HEK293T (cell line): ENCODE data around the gene CASQ2.

Experiments
- CTCF ChIA-PET: fragments of 350-600 bp; formaldehyde crosslinking; extraction: SDS; loops from one replicate; lab custom pipeline; 2021; ENCODE audit warnings: antibody characterized with exemption, inconsistent platforms; lab: Yijun Ruan, JAX
- POLR2A ChIA-PET: fragments of 350-600 bp; formaldehyde crosslinking; extraction: SDS; loops from one replicate; lab custom pipeline; 2020; ENCODE audit warnings: antibody characterized with exemption, inconsistent platforms; lab: Yijun Ruan, JAX
- DNase-seq: peaks from one replicate; pipeline ENCODE4 v3.0.0; 2012; ENCODE audit warnings: mixed read lengths; ENCODE audit errors: extremely low spot score
- ARNT ChIP-seq: fragments of 450-650 bp; IDR thresholded peaks from 2 replicates; pipeline ENCODE4 v1.6.1; 2017; ENCODE audit warnings: mild to moderate bottlenecking
- BHLHE40 ChIP-seq: fragments of 450-650 bp; IDR thresholded peaks from 2 replicates; pipeline ENCODE4 v1.6.1; 2016; ENCODE audit warnings: mild to moderate bottlenecking, moderate library complexity, borderline replicate concordance
- CTBP1 ChIP-seq: fragments of 450-650 bp; IDR thresholded peaks from 2 replicates; pipeline ENCODE4 v1.6.1; 2016; ENCODE audit warnings: borderline replicate concordance
- ELF4 ChIP-seq: fragments of 450-650 bp; IDR thresholded peaks from 2 replicates; pipeline ENCODE4 v1.6.1; 2017; ENCODE audit warnings: antibody characterized with exemption
- FOXA1 ChIP-seq: fragments of 450-650 bp; IDR thresholded peaks from 2 replicates; pipeline ENCODE4 v1.6.1; 2016; ENCODE audit warnings: mild to moderate bottlenecking
- FOXK2 ChIP-seq: fragments of 450-650 bp; IDR thresholded peaks from 2 replicates; pipeline ENCODE4 v1.6.1; 2016; ENCODE audit warnings: mild to moderate bottlenecking
- FOXM1 ChIP-seq: fragments of 450-650 bp; IDR thresholded peaks from 2 replicates; pipeline ENCODE4 v1.6.1; 2017; ENCODE audit warnings: mild to moderate bottlenecking, borderline replicate concordance
- HDGF ChIP-seq: fragments of 450-650 bp; IDR thresholded peaks from 2 replicates; pipeline ENCODE4 v1.6.1; 2017; ENCODE audit warnings: antibody characterized with exemption, borderline replicate concordance
- L3MBTL2 ChIP-seq: fragments of 450-650 bp; conservative IDR thresholded peaks from 2 replicates; pipeline ENCODE4 v1.6.1; 2016; ENCODE audit warnings: mild to moderate bottlenecking
- LEF1 ChIP-seq: fragments of 450-650 bp; IDR thresholded peaks from 2 replicates; pipeline ENCODE4 v1.6.1; 2017; ENCODE audit warnings: mild to moderate bottlenecking, borderline replicate concordance
- NFRKB ChIP-seq: fragments of 450-650 bp; IDR thresholded peaks from 2 replicates; pipeline ENCODE4 v1.6.1; 2016; ENCODE audit warnings: mild to moderate bottlenecking, moderate library complexity
- SP1 ChIP-seq: fragments of 450-650 bp; IDR thresholded peaks from 2 replicates; pipeline ENCODE4 v1.6.1; 2017
- SUZ12 ChIP-seq: fragments of 450-650 bp; IDR thresholded peaks from 2 replicates; pipeline ENCODE4 v1.6.1; 2016; ENCODE audit warnings: mild to moderate bottlenecking
- TARDBP ChIP-seq: fragments of 450-650 bp; IDR thresholded peaks from 2 replicates; pipeline ENCODE4 v1.6.1; 2016
- ZNF384 ChIP-seq: fragments of 450-650 bp; IDR thresholded peaks from 2 replicates; pipeline ENCODE4 v1.6.1; 2016
- TF ChIP-seq, protein P1 (sequence below): fragments of 450-650 bp; IDR thresholded peaks from 2 replicates; pipeline ENCODE4 v1.6.1; 2016

The CASQ2 gene

DNA sequence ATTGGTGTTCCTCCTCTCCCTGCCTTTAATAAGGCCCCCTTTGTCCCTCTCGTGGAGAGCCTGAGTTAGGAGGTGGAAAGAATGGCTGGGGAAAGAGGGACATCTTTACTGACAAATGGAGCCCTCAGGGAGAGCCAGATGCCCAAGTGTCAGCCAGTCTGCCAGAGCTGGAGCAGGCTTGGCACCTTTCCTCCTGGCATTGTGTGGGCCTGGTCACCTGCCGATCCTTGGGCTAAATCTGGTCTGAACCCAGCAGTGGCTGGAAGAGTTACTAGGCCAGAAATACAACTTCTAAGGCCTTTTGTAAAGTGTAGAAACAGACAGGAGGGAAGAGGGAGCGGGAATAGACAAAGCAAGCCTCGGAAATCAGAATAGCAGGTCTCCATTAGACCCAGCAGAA is 101.8 kb downstream of the CASQ2 start:
- no peak for DNase-seq
- ChIA-PET CTCF (no interaction called here), POLR2A (no interaction called here)
- TF ChIP-seq ARNT (no peak), LEF1 (no peak), ZNF384 (no peak), HDGF (no peak), SP1 (no peak), CTBP1 (no peak), NFRKB (no peak), TARDBP (no peak), BHLHE40 (no peak), L3MBTL2 (no peak), FOXK2 (no peak), FOXA1 (no peak), ELF4 (no peak), SUZ12 (no peak), FOXM1 (no peak)
- TF ChIP-seq, protein P1, sequence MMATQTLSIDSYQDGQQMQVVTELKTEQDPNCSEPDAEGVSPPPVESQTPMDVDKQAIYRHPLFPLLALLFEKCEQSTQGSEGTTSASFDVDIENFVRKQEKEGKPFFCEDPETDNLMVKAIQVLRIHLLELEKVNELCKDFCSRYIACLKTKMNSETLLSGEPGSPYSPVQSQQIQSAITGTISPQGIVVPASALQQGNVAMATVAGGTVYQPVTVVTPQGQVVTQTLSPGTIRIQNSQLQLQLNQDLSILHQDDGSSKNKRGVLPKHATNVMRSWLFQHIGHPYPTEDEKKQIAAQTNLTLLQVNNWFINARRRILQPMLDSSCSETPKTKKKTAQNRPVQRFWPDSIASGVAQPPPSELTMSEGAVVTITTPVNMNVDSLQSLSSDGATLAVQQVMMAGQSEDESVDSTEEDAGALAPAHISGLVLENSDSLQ: no peak

DNA sequence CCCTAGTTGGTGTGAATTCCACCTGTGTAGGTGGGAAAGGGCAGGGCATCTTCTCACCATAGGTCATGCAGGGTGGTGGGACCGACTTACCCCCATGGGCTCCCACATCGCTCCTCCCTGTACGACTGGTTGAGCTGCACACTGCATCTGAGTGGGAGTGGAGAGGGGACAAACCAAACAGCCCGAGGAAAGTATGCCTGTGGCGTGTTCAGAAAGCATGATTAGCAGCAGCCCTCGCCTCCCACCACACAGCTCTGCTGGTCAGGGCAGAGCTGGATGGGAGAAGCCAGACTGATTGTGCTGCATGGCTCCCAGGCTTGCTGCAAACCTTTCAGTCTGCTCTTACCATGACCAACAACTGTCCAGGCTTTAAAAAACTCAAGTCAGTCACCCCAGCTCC is 102.3 kb downstream of the CASQ2 start:
- POLR2A ChIA-PET: no interaction called here
- no peak for TF ChIP-seq LEF1
- DNase-seq: no peak
- CTCF ChIA-PET: no interaction called here

DNA sequence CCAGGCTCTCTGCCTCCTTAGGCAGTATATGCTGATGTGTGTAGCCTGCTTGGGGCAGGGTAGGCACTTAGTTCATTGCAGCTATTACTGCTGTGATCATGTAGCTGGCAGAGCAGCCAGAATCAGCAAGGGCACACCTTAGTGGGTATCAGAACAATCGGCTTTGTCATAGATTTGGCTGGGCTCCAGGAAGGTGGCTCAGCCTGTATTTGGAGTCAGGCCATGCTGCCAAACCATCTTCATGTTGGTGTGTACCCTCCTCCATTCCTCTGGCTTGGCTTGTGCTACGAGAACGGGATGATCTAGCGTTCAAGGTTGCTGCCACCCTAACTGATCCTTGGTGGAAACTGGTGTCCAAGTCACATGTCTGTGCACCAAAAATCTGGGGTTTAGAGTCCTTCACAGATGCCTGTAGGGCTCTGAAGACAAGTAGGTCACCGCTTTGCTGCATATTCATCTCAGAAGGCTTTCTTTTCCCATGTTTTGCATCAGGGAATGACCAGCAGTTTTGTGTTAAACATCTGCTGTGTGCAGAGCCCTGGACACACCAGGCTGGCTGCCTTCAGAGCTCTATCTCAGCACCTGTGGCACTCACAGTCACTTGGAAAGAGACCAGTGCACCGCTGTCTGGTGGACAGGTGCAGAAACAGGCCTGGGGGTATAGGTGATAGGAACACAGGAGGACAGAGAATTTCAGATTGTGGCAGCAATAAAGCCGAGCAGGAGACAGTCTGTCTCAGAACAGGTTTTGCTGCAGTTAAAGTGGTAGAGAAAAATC is 103.0 kb downstream of the CASQ2 start:
- no peak for DNase-seq
- POLR2A ChIA-PET: no interaction called here
- no peak for TF ChIP-seq TARDBP
- TF ChIP-seq, protein P1: no peak
- TF ChIP-seq LEF1: no peak
- no peak for TF ChIP-seq HDGF
- TF ChIP-seq FOXA1: no peak
- no peak for TF ChIP-seq FOXK2
- no peak for TF ChIP-seq ZNF384
- no peak for TF ChIP-seq BHLHE40
- TF ChIP-seq SUZ12: no peak
- no peak for TF ChIP-seq SP1
- no peak for TF ChIP-seq CTBP1
- no peak for TF ChIP-seq ELF4
- TF ChIP-seq NFRKB: no peak
- no peak for TF ChIP-seq ARNT
- TF ChIP-seq FOXM1: no peak
- TF ChIP-seq L3MBTL2: no peak
- CTCF ChIA-PET: interaction anchor here (0.6 kb wide), 1 partner anchor 41 kb away, joined by 3 read pairs; no protein-coding TSS in a partner anchor

DNA sequence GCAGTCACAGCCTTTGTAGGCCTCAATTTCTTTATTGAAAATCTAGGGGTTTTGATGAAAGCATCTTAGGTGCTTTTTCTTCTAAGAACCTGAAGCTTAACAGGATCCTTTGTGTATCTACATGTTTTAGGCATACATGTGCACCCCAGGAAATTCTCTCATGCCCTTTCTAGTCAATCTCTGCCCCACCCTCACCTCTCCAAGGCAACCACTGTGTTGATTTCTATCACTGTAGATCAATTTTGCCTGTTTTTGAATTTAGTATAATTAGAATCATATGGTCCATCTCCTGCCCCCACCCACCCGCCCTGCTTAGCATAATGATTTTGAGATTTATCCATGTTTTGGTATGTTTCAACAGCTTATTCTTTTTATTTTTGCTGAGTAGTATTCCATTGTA is 107.4 kb downstream of the CASQ2 start:
- ChIA-PET POLR2A (no interaction called here), CTCF (interaction anchor here (0.9 kb wide), 1 partner anchor 46 kb away, joined by 4 read pairs; no protein-coding TSS in a partner anchor)
- DNase-seq: no peak
- TF ChIP-seq FOXM1 (no peak), L3MBTL2 (no peak), TARDBP (no peak), ARNT (no peak), NFRKB (no peak), BHLHE40 (no peak)
- TF ChIP-seq, protein P1: no peak

DNA sequence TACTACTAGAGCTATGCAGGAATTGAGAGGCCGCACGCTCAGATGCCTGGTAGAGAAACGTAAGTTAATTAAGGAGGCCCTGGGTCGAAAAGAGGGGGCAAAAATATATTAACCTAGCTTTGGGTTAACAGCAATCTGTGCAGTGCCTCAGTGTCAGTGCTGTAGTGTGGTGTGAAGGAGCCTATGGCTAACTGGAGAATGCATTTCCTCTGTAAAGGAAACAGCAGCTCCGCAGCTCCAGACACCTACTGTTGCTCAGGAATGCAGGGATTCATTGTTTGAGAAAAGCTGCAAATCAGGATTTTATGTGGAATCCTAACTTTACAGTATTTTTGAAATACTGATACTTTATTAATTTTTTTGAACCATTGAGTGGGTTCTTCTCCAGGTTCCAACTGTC is 108.4 kb downstream of the CASQ2 start:
- ChIA-PET POLR2A (no interaction called here), CTCF (interaction anchor here (0.9 kb wide), 1 partner anchor 47 kb away, joined by 4 read pairs; no protein-coding TSS in a partner anchor)
- TF ChIP-seq ZNF384 (no peak), ARNT (no peak), FOXA1 (no peak), ELF4 (no peak), NFRKB (no peak)
- DNase-seq: no peak

DNA sequence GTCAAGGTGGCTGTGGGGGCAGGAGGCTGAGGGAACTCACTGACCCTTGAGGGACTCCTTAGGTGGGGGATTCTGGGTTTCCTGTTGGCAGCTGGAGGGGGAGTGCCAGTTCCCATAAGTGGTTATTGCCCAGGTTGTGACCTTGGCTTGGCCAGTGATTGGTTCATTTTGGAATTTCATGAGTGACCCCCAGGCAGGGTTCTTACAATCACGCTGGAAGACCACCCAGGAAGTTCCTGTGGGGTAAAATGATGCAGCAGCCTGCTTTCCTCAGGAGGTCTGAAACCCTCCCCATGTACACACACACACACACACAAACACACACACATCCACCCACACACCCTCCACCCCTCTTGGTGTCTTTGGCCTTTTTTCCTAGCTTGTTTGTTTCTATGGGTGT is 109.9 kb downstream of the CASQ2 start:
- ChIA-PET POLR2A (no interaction called here), CTCF (no interaction called here)
- TF ChIP-seq SUZ12 (no peak), CTBP1 (no peak), FOXK2 (no peak), ZNF384 (no peak), FOXM1 (no peak), L3MBTL2 (no peak), FOXA1 (no peak), LEF1 (no peak), SP1 (no peak), BHLHE40 (no peak), NFRKB (no peak), ELF4 (no peak), TARDBP (no peak), ARNT (no peak), HDGF (no peak)
- TF ChIP-seq, protein P1: no peak
- no peak for DNase-seq
